H9 (cell line): ENCODE measurements around the gene HGS. TPM values are rescaled to one million over a fixed set of nuclear protein-coding genes. Genes with fewer than 3 reads are reported as not detected.

Experiments
- DNase-seq: peaks from one replicate; pipeline ENCODE4 v3.0.0-alpha.2; 2017
- H2AFZ ChIP-seq: one replicate; pipeline ENCODE4 v1.6.1; 2013; ENCODE audit warnings: mild to moderate bottlenecking, low read length, control low read depth, moderate library complexity
- H2AK5ac ChIP-seq: 2 replicates; pipeline ENCODE4 v1.6.1; 2013; ENCODE audit warnings: low read length, control low read depth, mixed read lengths; ENCODE audit not compliant: insufficient read length
- H2BK120ac ChIP-seq: one replicate; pipeline ENCODE4 v1.6.1; 2013; ENCODE audit warnings: low read depth, mild to moderate bottlenecking, low read length, control low read depth, inconsistent platforms; ENCODE audit not compliant: poor library complexity, severe bottlenecking
- H2BK12ac ChIP-seq: 2 replicates; pipeline ENCODE4 v1.6.1; 2013; ENCODE audit warnings: low read length, control low read depth, mixed read lengths, low read depth; ENCODE audit not compliant: insufficient read length
- H2BK15ac ChIP-seq: 2 replicates; pipeline ENCODE4 v1.6.1; 2013; ENCODE audit warnings: low read depth, low read length, control low read depth
- H2BK20ac ChIP-seq: one replicate; pipeline ENCODE4 v1.6.1; 2013; ENCODE audit warnings: low read depth, mild to moderate bottlenecking, low read length, control low read depth, inconsistent platforms; ENCODE audit not compliant: poor library complexity, severe bottlenecking
- H2BK5ac ChIP-seq: 2 replicates; pipeline ENCODE4 v1.6.1; 2013; ENCODE audit warnings: low read length, control low read depth, mixed read lengths; ENCODE audit not compliant: insufficient read length
- H3K14ac ChIP-seq: 2 replicates; pipeline ENCODE4 v1.6.1; 2013; ENCODE audit warnings: low read length, control low read depth; ENCODE audit not compliant: insufficient read depth
- H3K18ac ChIP-seq: 2 replicates; pipeline ENCODE4 v1.6.1; 2013; ENCODE audit warnings: low read depth, mild to moderate bottlenecking, mixed read lengths, low read length, control low read depth; ENCODE audit not compliant: insufficient read length
- H3K23ac ChIP-seq: 2 replicates; pipeline ENCODE4 v1.6.1; 2013; ENCODE audit warnings: low read length, control low read depth, mixed read lengths, low read depth; ENCODE audit not compliant: insufficient read length
- H3K23me2 ChIP-seq: 2 replicates; pipeline ENCODE4 v1.6.1; 2013; ENCODE audit warnings: low read depth, mild to moderate bottlenecking, mixed read lengths, low read length, control low read depth; ENCODE audit not compliant: insufficient read length, poor library complexity, severe bottlenecking
- H3K27ac ChIP-seq: 2 replicates; pipeline ENCODE4 v1.5.1; 2013; ENCODE audit warnings: low read length, control low read depth, mixed read lengths, low read depth; ENCODE audit not compliant: insufficient read length
- H3K27me3 ChIP-seq: 2 replicates; pipeline ENCODE4 v1.6.1; 2013; ENCODE audit warnings: low read length, control low read depth, inconsistent platforms; ENCODE audit not compliant: insufficient read depth
- H3K4ac ChIP-seq: 2 replicates; pipeline ENCODE4 v1.6.1; 2013; ENCODE audit warnings: low read depth, mild to moderate bottlenecking, control low read depth, inconsistent platforms, low read length, moderate library complexity
- H3K4me1 ChIP-seq: 2 replicates; pipeline ENCODE4 v1.6.1; 2013; ENCODE audit warnings: low read length, control low read depth, inconsistent platforms; ENCODE audit not compliant: insufficient read depth
- H3K4me2 ChIP-seq: 2 replicates; pipeline ENCODE4 v1.6.1; 2013; ENCODE audit warnings: low read length, control low read depth, mixed read lengths; ENCODE audit not compliant: insufficient read length, insufficient read depth
- H3K56ac ChIP-seq: 2 replicates; pipeline ENCODE4 v1.6.1; 2013; ENCODE audit warnings: low read depth, mild to moderate bottlenecking, mixed read lengths, low read length, control low read depth; ENCODE audit not compliant: insufficient read length
- H3K79me1 ChIP-seq: 2 replicates; pipeline ENCODE4 v1.6.1; 2013; ENCODE audit warnings: low read depth, mild to moderate bottlenecking, moderate library complexity, low read length, control low read depth, inconsistent platforms; ENCODE audit not compliant: insufficient read depth, poor library complexity, severe bottlenecking
- H3K79me2 ChIP-seq: 2 replicates; pipeline ENCODE4 v1.6.1; 2013; ENCODE audit warnings: low read length, control low read depth, inconsistent platforms; ENCODE audit not compliant: insufficient read depth
- H3K9ac ChIP-seq: 2 replicates; pipeline ENCODE4 v1.6.1; 2013; ENCODE audit warnings: low read length, control low read depth, mixed read lengths; ENCODE audit not compliant: insufficient read length; ENCODE audit errors: extremely low read depth
- H3K9me3 ChIP-seq: one replicate; pipeline ENCODE4 v1.6.1; 2013; ENCODE audit warnings: low read depth, low read length, inconsistent platforms; ENCODE audit not compliant: control insufficient read depth
- H3T11ph ChIP-seq: one replicate; pipeline ENCODE4 v1.6.1; 2013; ENCODE audit warnings: mild to moderate bottlenecking, low read length, control low read depth, inconsistent platforms
- H4K20me1 ChIP-seq: one replicate; pipeline ENCODE4 v1.6.1; 2013; ENCODE audit not compliant: control insufficient read depth, insufficient read length, insufficient read depth
- H4K5ac ChIP-seq: 2 replicates; pipeline ENCODE4 v1.6.1; 2013; ENCODE audit warnings: low read depth, mild to moderate bottlenecking, mixed read lengths, low read length, control low read depth; ENCODE audit not compliant: insufficient read length
- H4K8ac ChIP-seq: replicated peaks from 2 replicates; pipeline ENCODE4 v1.6.1; 2013; ENCODE audit warnings: low read length, control low read depth, mixed read lengths, low read depth; ENCODE audit not compliant: insufficient read length
- H4K91ac ChIP-seq: 2 replicates; pipeline ENCODE4 v1.6.1; 2013; ENCODE audit warnings: low read depth, mild to moderate bottlenecking, moderate library complexity, mixed read lengths, low read length, control low read depth; ENCODE audit not compliant: insufficient read length
- H3K27ac Mint-ChIP-seq, 3 experiments: 2 replicates in 2 of 3; 3 replicates in 1 of 3; pipeline ENCODE4 v1.8.0; 2020 to 2021; ENCODE audit warnings: mixed read lengths in 3 of 3, mild to moderate bottlenecking in 1 of 3, moderate library complexity in 1 of 3
- H3K27me3 Mint-ChIP-seq: 2 replicates; pipeline ENCODE4 v1.8.0; 2021; ENCODE audit warnings: low read depth, mild to moderate bottlenecking, moderate library complexity, mixed read lengths
- H3K36me3 Mint-ChIP-seq, 3 experiments: 2 replicates in 2 of 3; 3 replicates in 1 of 3; pipeline ENCODE4 v1.8.0; 2020 to 2021; ENCODE audit warnings: low read depth in 3 of 3, mixed read lengths in 3 of 3; ENCODE audit not compliant: insufficient read depth in 1 of 3
- H3K4me1 Mint-ChIP-seq, 2 experiments: 2 replicates each; pipeline ENCODE4 v1.8.0; 2020; ENCODE audit warnings: mixed read lengths in 2 of 2
- H3K4me3 Mint-ChIP-seq, 2 experiments: 2 replicates in 1 of 2; 3 replicates in 1 of 2; pipeline ENCODE4 v1.8.0; 2020 to 2021; ENCODE audit warnings: mild to moderate bottlenecking in 2 of 2, mixed read lengths in 2 of 2, moderate library complexity in 1 of 2
- H3K9me3 Mint-ChIP-seq, 2 experiments: 2 replicates in 1 of 2; 3 replicates in 1 of 2; pipeline ENCODE4 v1.8.0; 2020; ENCODE audit warnings: mild to moderate bottlenecking in 2 of 2, mixed read lengths in 2 of 2, moderate library complexity in 1 of 2
- CTCF ChIP-seq: fragments of 200-600 bp; sonication (generic); conservative IDR thresholded peaks from 3 replicates; pipeline ENCODE4 v1.8.0; 2021; ENCODE audit warnings: antibody characterized with exemption, mild to moderate bottlenecking
- WGBS: extraction: QIAGEN DNeasy Blood & Tissue Kit; methylation state at CpG from one replicate; pipeline ENCODE4 v1.1.7; 2013; ENCODE audit warnings: missing lambda C conversion rate, low lambda C conversion rate, mixed read lengths; ENCODE audit not compliant: insufficient read length; ENCODE audit errors: extremely low coverage; 5-methylcytosine and 5-hydroxymethylcytosine counted together
- total RNA-seq: library from RNA; stranded (reverse); gene quantifications from 2 replicates; pipeline ENCODE4 v1.2.1, GENCODE V29; 2021

HGS gene
- total RNA-seq, 1 experiment from 2014 or later = 106 TPM

GRCh38 chr17:81644976-81645952 lies 38.5 kb upstream of the HGS start:
- no peaks in the 10 kb centered on the region for H3K79me1 ChIP-seq
- TF ChIP-seq CTCF = no peak
- no peak overlapping the region for H2AFZ ChIP-seq
- H4K20me1 ChIP-seq = no peaks in the 10 kb centered on the region
- H3T11ph ChIP-seq = no peak overlapping the region
- H3K27me3 Mint-ChIP-seq = no peaks in the 10 kb centered on the region; the same call in 1 of the 2 replicates
- no peak overlapping the region for H3K4me2 ChIP-seq
- no peak overlapping the region for H2BK120ac ChIP-seq
- H3K9ac ChIP-seq = no peak overlapping the region
- H2BK5ac ChIP-seq = no peak overlapping the region
- H3K23ac ChIP-seq = no peak overlapping the region
- no peak overlapping the region for H3K18ac ChIP-seq
- no CpG with 5 or more reads among the region's 29 CpGs for WGBS
- H3K4me3 Mint-ChIP-seq = no peak overlapping the region
- no peak for DNase-seq
- H2BK12ac ChIP-seq = no peak overlapping the region
- no peak overlapping the region for H3K27ac ChIP-seq
- H3K27me3 ChIP-seq = no peaks in the 10 kb centered on the region; the same call in 1 of the 2 replicates
- H3K79me2 ChIP-seq = no peaks in the 10 kb centered on the region
- no peak overlapping the region for H3K4ac ChIP-seq
- H4K5ac ChIP-seq = no peak overlapping the region
- H3K56ac ChIP-seq = no peak overlapping the region
- H2BK15ac ChIP-seq = no peak overlapping the region
- H2AK5ac ChIP-seq = no peak overlapping the region
- no peak overlapping the region for H3K14ac ChIP-seq
- H3K9me3 Mint-ChIP-seq = no peaks in the 10 kb centered on the region; a peak in 1 of 5 replicates
- H3K27ac Mint-ChIP-seq = peak overlapping the region in 1 of 3 experiments; percentile 91; a peak in 2 of 7 replicates
- no peaks in the 10 kb centered on the region for H3K4me1 ChIP-seq
- H2BK20ac ChIP-seq = no peak overlapping the region
- H3K9me3 ChIP-seq = no peaks in the 10 kb centered on the region
- H4K91ac ChIP-seq = no peak overlapping the region
- no peaks in the 10 kb centered on the region for H3K36me3 Mint-ChIP-seq
- no peak overlapping the region for H4K8ac ChIP-seq
- H3K23me2 ChIP-seq = no peaks in the 10 kb centered on the region
- H3K4me1 Mint-ChIP-seq = peaks cover 3 to 4% of the 10 kb centered on the region in 2 experiments; a peak in 2 of 4 replicates
